GM23338 (cell line): Measurements from ENCODE around the gene MYD88. TPM values are rescaled to one million over a fixed set of nuclear protein-coding genes. Genes with fewer than 3 reads are reported as not detected.
A peak's percentile ranks its signal among the peaks of the same experiment; 100 is the strongest.

ENCODE experiments used
- ATAC-seq: fragments of 200-7000 bp; cut with Tn5 transposase; 3 replicates; pipeline ENCODE4 v1.9.1; 2020
- DNase-seq: peaks from one replicate; pipeline ENCODE4 v3.0.0-alpha.2; 2015; ENCODE audit warnings: low spot score
- H2AFZ ChIP-seq: fragments of 200-600 bp; sonication (generic); 2 replicates; pipeline ENCODE4 v1.8.0; 2016; ENCODE audit warnings: antibody characterized with exemption, mild to moderate bottlenecking, moderate library complexity
- H3F3A ChIP-seq: fragments of 200-600 bp; sonication (generic); replicated peaks from 2 replicates; pipeline ENCODE4 v1.8.0; 2017; ENCODE audit warnings: antibody characterized with exemption, mixed run types, low read depth
- H3K27ac ChIP-seq: fragments of 200-600 bp; sonication (generic); 2 replicates; pipeline ENCODE4 v1.6.1; 2016; ENCODE audit warnings: low read depth
- H3K27me3 ChIP-seq: fragments of 200-600 bp; sonication (generic); 2 replicates; pipeline ENCODE4 v1.8.0; 2016; ENCODE audit warnings: mild to moderate bottlenecking, mixed run types, moderate library complexity; ENCODE audit not compliant: insufficient read depth
- H3K36me3 ChIP-seq: fragments of 200-600 bp; sonication (generic); 2 replicates; pipeline ENCODE4 v1.8.0; 2016; ENCODE audit warnings: mild to moderate bottlenecking; ENCODE audit not compliant: insufficient read depth
- H3K4me1 ChIP-seq: fragments of 200-600 bp; sonication (generic); 2 replicates; pipeline ENCODE4 v1.8.0; 2016; ENCODE audit warnings: mild to moderate bottlenecking, moderate library complexity; ENCODE audit not compliant: insufficient read depth
- H3K4me2 ChIP-seq: fragments of 200-600 bp; sonication (generic); 2 replicates; pipeline ENCODE4 v1.7.1; 2017; ENCODE audit warnings: mixed run types
- H3K4me3 ChIP-seq: fragments of 200-600 bp; sonication (generic); 2 replicates; pipeline ENCODE4 v1.6.1; 2016; ENCODE audit warnings: mixed run types
- H3K79me2 ChIP-seq: fragments of 200-600 bp; sonication (generic); replicated peaks from 2 replicates; pipeline ENCODE4 v1.8.0; 2017; ENCODE audit warnings: mild to moderate bottlenecking; ENCODE audit not compliant: insufficient read depth
- H3K9me2 ChIP-seq: fragments of 200-600 bp; sonication (generic); 2 replicates; pipeline ENCODE4 v1.8.0; 2017; ENCODE audit not compliant: insufficient read depth
- H4K20me1 ChIP-seq: fragments of 200-600 bp; sonication (generic); replicated peaks from 2 replicates; pipeline ENCODE4 v1.8.0; 2017; ENCODE audit warnings: mild to moderate bottlenecking; ENCODE audit not compliant: insufficient read depth
- H3K27ac Mint-ChIP-seq: 2 replicates; pipeline ENCODE4 v1.8.0; 2020; ENCODE audit warnings: inconsistent platforms, mild to moderate bottlenecking, moderate library complexity, mixed read lengths
- H3K27me3 Mint-ChIP-seq: 3 replicates; pipeline ENCODE4 v1.8.0; 2022; ENCODE audit warnings: low read depth, mild to moderate bottlenecking, moderate library complexity, mixed read lengths, inconsistent platforms; ENCODE audit not compliant: insufficient read depth, poor library complexity
- H3K36me3 Mint-ChIP-seq: 3 replicates; pipeline ENCODE4 v1.8.0; 2021; ENCODE audit warnings: low read depth, mild to moderate bottlenecking, inconsistent platforms, moderate library complexity, mixed read lengths
- H3K4me1 Mint-ChIP-seq: 3 replicates; pipeline ENCODE4 v1.8.0; 2020; ENCODE audit warnings: mild to moderate bottlenecking, inconsistent platforms, mixed read lengths
- H3K4me3 Mint-ChIP-seq: 3 replicates; pipeline ENCODE4 v1.8.0; 2021; ENCODE audit warnings: moderate library complexity, mild to moderate bottlenecking, inconsistent platforms, mixed read lengths
- H3K9me3 Mint-ChIP-seq: 3 replicates; pipeline ENCODE4 v1.8.0; 2020; ENCODE audit warnings: moderate library complexity, mild to moderate bottlenecking, inconsistent platforms, mixed read lengths
- CREB1 ChIP-seq: fragments of 250-450 bp; sonication (Bioruptor Pico); IDR thresholded peaks from 2 replicates; pipeline ENCODE4 v1.5.0; 2020; ENCODE audit warnings: low read depth, mild to moderate bottlenecking, moderate library complexity
- EZH2 ChIP-seq: fragments of 200-600 bp; sonication (generic); IDR thresholded peaks from one replicate; pipeline ENCODE4 v1.8.0; 2017; ENCODE audit warnings: antibody characterized with exemption, mild to moderate bottlenecking, low read depth; ENCODE audit not compliant: unreplicated experiment
- EZH2phosphoT487 ChIP-seq: fragments of 200-600 bp; sonication (generic); IDR thresholded peaks from one replicate; pipeline ENCODE4 v1.8.1; 2018; ENCODE audit warnings: antibody characterized with exemption; ENCODE audit not compliant: unreplicated experiment
- JUNB ChIP-seq: IDR thresholded peaks from one replicate; pipeline ENCODE4 v1.6.1; 2016; ENCODE audit warnings: antibody characterized with exemption; ENCODE audit not compliant: unreplicated experiment
- NANOG ChIP-seq: IDR thresholded peaks from 2 replicates; pipeline ENCODE4 v1.6.1; 2016; ENCODE audit warnings: antibody characterized with exemption, borderline replicate concordance
- POLR2AphosphoS5 ChIP-seq: IDR thresholded peaks from 2 replicates; pipeline ENCODE4 v1.6.1; 2016; ENCODE audit warnings: antibody characterized with exemption, low read depth
- ZNF114 ChIP-seq: fragments of 250-450 bp; sonication (Bioruptor Pico); IDR thresholded peaks from 2 replicates; pipeline ENCODE4 v1.5.0; 2020; ENCODE audit warnings: mild to moderate bottlenecking, moderate library complexity
- ZNF331 ChIP-seq: fragments of 250-450 bp; sonication (Bioruptor Pico); IDR thresholded peaks from 2 replicates; pipeline ENCODE4 v1.5.0; 2020; ENCODE audit warnings: low read depth, mild to moderate bottlenecking, moderate library complexity
- ZNF462 ChIP-seq: fragments of 250-450 bp; sonication (Bioruptor Pico); IDR thresholded peaks from 2 replicates; pipeline ENCODE4 v1.5.0; 2020; ENCODE audit warnings: mild to moderate bottlenecking, moderate library complexity
- polyA plus RNA-seq: library from polyadenylated mRNA; unstranded; fragments of >200 nt; fragmentation: Nextera tagmentation; extraction: Ambion mirVana; gene quantifications from 2 replicates; pipeline ENCODE4 v1.2.1, GENCODE V29; 2016
- total RNA-seq: library from RNA; depleted of rRNA; stranded (reverse); fragments of >200 nt; shearing (Covaris generic); gene quantifications from 2 replicates; pipeline ENCODE4 v1.2.3, GENCODE V29; 2014
- TF ChIP-seq, protein P1 (sequence below), 2 experiments: fragments of 200-600 bp in 1 of 2; sonication (generic) in 1 of 2; conservative IDR thresholded peaks; 2 replicates each; pipeline versions ENCODE4 v1.5.1 to v1.6.1; 2016 to 2017; ENCODE audit warnings: antibody characterized with exemption in 2 of 2, low read depth in 2 of 2, mild to moderate bottlenecking in 2 of 2, moderate library complexity in 1 of 2

The MYD88 gene
- total and polyA plus RNA-seq, 2 experiments from 2014 or later, result 15.5 to 26.0 TPM

- TF ChIP-seq EZH2, result no peak
- TF ChIP-seq CREB1 (CRISPR knock-in tag), result no peak
- no peak for TF ChIP-seq ZNF331 (CRISPR knock-in tag)
- no peak for TF ChIP-seq ZNF114 (CRISPR knock-in tag)
- TF ChIP-seq JUNB, result no peak
- no peak for TF ChIP-seq EZH2phosphoT487
Observed at GRCh38 chr3:38163117-38163840, 24.8 kb downstream of the MYD88 start (continued).

DNA sequence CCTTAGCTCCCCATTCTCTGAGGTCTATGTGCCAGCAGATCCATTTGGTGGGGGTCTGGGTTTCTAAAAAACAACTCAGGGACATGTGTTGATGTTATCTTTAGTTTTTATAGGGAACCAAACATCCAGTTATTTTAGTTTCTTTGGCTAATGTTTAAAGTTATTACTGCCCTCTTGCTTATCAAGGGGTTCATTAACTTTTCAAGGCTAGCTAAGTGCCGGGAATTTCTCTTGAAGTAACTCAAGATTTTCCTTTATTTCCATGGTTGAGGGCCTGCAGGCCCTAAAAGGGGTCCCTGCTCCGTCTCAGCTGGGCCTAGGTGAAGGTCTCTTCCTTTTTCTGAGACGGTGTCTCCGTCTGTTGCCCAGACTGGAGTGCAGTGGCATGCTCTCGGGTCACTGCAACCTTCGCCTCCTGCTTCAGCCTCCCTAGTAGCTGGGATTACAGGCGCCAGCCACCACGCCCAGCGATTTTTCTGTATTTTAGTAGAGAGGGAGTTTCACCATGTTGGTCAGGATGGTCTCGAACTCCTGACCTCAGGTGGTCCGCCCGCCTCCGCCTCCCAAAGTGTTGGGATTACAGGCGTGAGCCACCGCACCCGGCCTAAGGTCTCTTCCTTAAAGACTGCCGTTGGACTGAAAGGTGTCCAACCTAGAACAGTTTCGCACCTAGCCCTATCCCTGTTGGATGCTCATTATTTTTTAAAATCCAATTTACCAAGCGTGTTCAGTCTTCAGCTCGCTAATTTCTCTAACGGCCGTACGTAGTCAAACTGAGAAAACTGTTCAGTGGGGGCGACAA lies 25.6 kb downstream of the MYD88 start:
- DNase-seq, result no peak
- Histone ChIP-seq H3K36me3 (no peaks in the 10 kb centered on the region), H3K4me3 (peak overlapping the region; percentile 54), H3K79me2 (peaks cover 35% of the 10 kb centered on the region), H3K27ac (no peak overlapping the region), H3F3A (peaks cover 6% of the 10 kb centered on the region), H3K4me1 (peaks cover 11% of the 10 kb centered on the region), H3K4me2 (peak overlapping the region; percentile 81), H2AFZ (no peak overlapping the region), H4K20me1 (peaks cover 25% of the 10 kb centered on the region), H3K9me2 (no peaks in the 10 kb centered on the region), H3K27me3 (no peaks in the 10 kb centered on the region)
- Mint-ChIP-seq H3K4me3 (peak overlapping the region; percentile 96), H3K27ac (peak overlapping the region; percentile 100), H3K36me3 (0 out of 3 replicates have a peak, but pooled peaks cover 4% of the 10 kb centered on the region), H3K4me1 (peaks cover 18% of the 10 kb centered on the region), H3K9me3 (0 out of 3 replicates have a peak, but pooled peaks cover 2% of the 10 kb centered on the region), H3K27me3 (peaks cover 14% of the 10 kb centered on the region)
- no peak for TF ChIP-seq EZH2phosphoT487
- no peak for ATAC-seq

- peaks cover 16% of the 10 kb centered on the region for H3K27me3 Mint-ChIP-seq
- H3K4me1 Mint-ChIP-seq, result peaks cover 18% of the 10 kb centered on the region
- ATAC-seq, result peak; percentile 20
- TF ChIP-seq ZNF331 (CRISPR knock-in tag) (no peak), NANOG (no peak), ZNF462 (CRISPR knock-in tag) (no peak), EZH2 (no peak), POLR2AphosphoS5 (no peak), ZNF114 (CRISPR knock-in tag) (no peak), JUNB (no peak), EZH2phosphoT487 (no peak)
- TF ChIP-seq, protein P1, sequence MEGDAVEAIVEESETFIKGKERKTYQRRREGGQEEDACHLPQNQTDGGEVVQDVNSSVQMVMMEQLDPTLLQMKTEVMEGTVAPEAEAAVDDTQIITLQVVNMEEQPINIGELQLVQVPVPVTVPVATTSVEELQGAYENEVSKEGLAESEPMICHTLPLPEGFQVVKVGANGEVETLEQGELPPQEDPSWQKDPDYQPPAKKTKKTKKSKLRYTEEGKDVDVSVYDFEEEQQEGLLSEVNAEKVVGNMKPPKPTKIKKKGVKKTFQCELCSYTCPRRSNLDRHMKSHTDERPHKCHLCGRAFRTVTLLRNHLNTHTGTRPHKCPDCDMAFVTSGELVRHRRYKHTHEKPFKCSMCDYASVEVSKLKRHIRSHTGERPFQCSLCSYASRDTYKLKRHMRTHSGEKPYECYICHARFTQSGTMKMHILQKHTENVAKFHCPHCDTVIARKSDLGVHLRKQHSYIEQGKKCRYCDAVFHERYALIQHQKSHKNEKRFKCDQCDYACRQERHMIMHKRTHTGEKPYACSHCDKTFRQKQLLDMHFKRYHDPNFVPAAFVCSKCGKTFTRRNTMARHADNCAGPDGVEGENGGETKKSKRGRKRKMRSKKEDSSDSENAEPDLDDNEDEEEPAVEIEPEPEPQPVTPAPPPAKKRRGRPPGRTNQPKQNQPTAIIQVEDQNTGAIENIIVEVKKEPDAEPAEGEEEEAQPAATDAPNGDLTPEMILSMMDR (conservative IDR thresholded peaks at IDR 0.05; ENCODE audit: low read depth in 2 of 2), result no peak
Observed at GRCh38 chr3:38164643-38164951, 26.1 kb downstream of the MYD88 start.

More at GRCh38 chr3:38164643-38164951, 26.1 kb downstream of the MYD88 start:
- H3K9me3 Mint-ChIP-seq, result 0 out of 3 replicates have a peak, but pooled peaks cover 2% of the 10 kb centered on the region
- Histone ChIP-seq H3K9me2 (no peaks in the 10 kb centered on the region), H3K36me3 (no peaks in the 10 kb centered on the region), H3K4me1 (peaks cover 11% of the 10 kb centered on the region), H3K4me3 (peak overlapping the region; percentile 54), H4K20me1 (peaks cover 30% of the 10 kb centered on the region), H3K27me3 (no peaks in the 10 kb centered on the region), H3K79me2 (peaks cover 40% of the 10 kb centered on the region), H3K4me2 (peak overlapping the region; percentile 81), H3F3A (peaks cover 6% of the 10 kb centered on the region), H3K27ac (no peak overlapping the region), H2AFZ (no peak overlapping the region)
- peak overlapping the region; percentile 96 for H3K4me3 Mint-ChIP-seq
- H3K27ac Mint-ChIP-seq, result peak overlapping the region; percentile 100
- H3K36me3 Mint-ChIP-seq, result 0 out of 3 replicates have a peak, but pooled peaks cover 4% of the 10 kb centered on the region
- DNase-seq, result no peak
